H9 (cell line): Measurements from ENCODE around the gene WDR70. TPM values are rescaled to one million over a fixed set of nuclear protein-coding genes. Genes with fewer than 3 reads are reported as not detected.

Source experiments
- DNase-seq: peaks from one replicate; pipeline ENCODE4 v3.0.0-alpha.2; 2017
- H2AFZ ChIP-seq: one replicate; pipeline ENCODE4 v1.6.1; 2013; ENCODE audit warnings: mild to moderate bottlenecking, low read length, control low read depth, moderate library complexity
- H2AK5ac ChIP-seq: 2 replicates; pipeline ENCODE4 v1.6.1; 2013; ENCODE audit warnings: low read length, control low read depth, mixed read lengths; ENCODE audit not compliant: insufficient read length
- H2BK120ac ChIP-seq: one replicate; pipeline ENCODE4 v1.6.1; 2013; ENCODE audit warnings: low read depth, mild to moderate bottlenecking, low read length, control low read depth, inconsistent platforms; ENCODE audit not compliant: poor library complexity, severe bottlenecking
- H2BK12ac ChIP-seq: 2 replicates; pipeline ENCODE4 v1.6.1; 2013; ENCODE audit warnings: low read length, control low read depth, mixed read lengths, low read depth; ENCODE audit not compliant: insufficient read length
- H2BK15ac ChIP-seq: 2 replicates; pipeline ENCODE4 v1.6.1; 2013; ENCODE audit warnings: low read depth, low read length, control low read depth
- H2BK20ac ChIP-seq: one replicate; pipeline ENCODE4 v1.6.1; 2013; ENCODE audit warnings: low read depth, mild to moderate bottlenecking, low read length, control low read depth, inconsistent platforms; ENCODE audit not compliant: poor library complexity, severe bottlenecking
- H2BK5ac ChIP-seq: 2 replicates; pipeline ENCODE4 v1.6.1; 2013; ENCODE audit warnings: low read length, control low read depth, mixed read lengths; ENCODE audit not compliant: insufficient read length
- H3K14ac ChIP-seq: 2 replicates; pipeline ENCODE4 v1.6.1; 2013; ENCODE audit warnings: low read length, control low read depth; ENCODE audit not compliant: insufficient read depth
- H3K18ac ChIP-seq: 2 replicates; pipeline ENCODE4 v1.6.1; 2013; ENCODE audit warnings: low read depth, mild to moderate bottlenecking, mixed read lengths, low read length, control low read depth; ENCODE audit not compliant: insufficient read length
- H3K23ac ChIP-seq: 2 replicates; pipeline ENCODE4 v1.6.1; 2013; ENCODE audit warnings: low read length, control low read depth, mixed read lengths, low read depth; ENCODE audit not compliant: insufficient read length
- H3K23me2 ChIP-seq: 2 replicates; pipeline ENCODE4 v1.6.1; 2013; ENCODE audit warnings: low read depth, mild to moderate bottlenecking, mixed read lengths, low read length, control low read depth; ENCODE audit not compliant: insufficient read length, poor library complexity, severe bottlenecking
- H3K27ac ChIP-seq: 2 replicates; pipeline ENCODE4 v1.5.1; 2013; ENCODE audit warnings: low read length, control low read depth, mixed read lengths, low read depth; ENCODE audit not compliant: insufficient read length
- H3K27me3 ChIP-seq: 2 replicates; pipeline ENCODE4 v1.6.1; 2013; ENCODE audit warnings: low read length, control low read depth, inconsistent platforms; ENCODE audit not compliant: insufficient read depth
- H3K4ac ChIP-seq: 2 replicates; pipeline ENCODE4 v1.6.1; 2013; ENCODE audit warnings: low read depth, mild to moderate bottlenecking, control low read depth, inconsistent platforms, low read length, moderate library complexity
- H3K4me1 ChIP-seq: 2 replicates; pipeline ENCODE4 v1.6.1; 2013; ENCODE audit warnings: low read length, control low read depth, inconsistent platforms; ENCODE audit not compliant: insufficient read depth
- H3K4me2 ChIP-seq: 2 replicates; pipeline ENCODE4 v1.6.1; 2013; ENCODE audit warnings: low read length, control low read depth, mixed read lengths; ENCODE audit not compliant: insufficient read length, insufficient read depth
- H3K56ac ChIP-seq: 2 replicates; pipeline ENCODE4 v1.6.1; 2013; ENCODE audit warnings: low read depth, mild to moderate bottlenecking, mixed read lengths, low read length, control low read depth; ENCODE audit not compliant: insufficient read length
- H3K79me1 ChIP-seq: 2 replicates; pipeline ENCODE4 v1.6.1; 2013; ENCODE audit warnings: low read depth, mild to moderate bottlenecking, moderate library complexity, low read length, control low read depth, inconsistent platforms; ENCODE audit not compliant: insufficient read depth, poor library complexity, severe bottlenecking
- H3K79me2 ChIP-seq: 2 replicates; pipeline ENCODE4 v1.6.1; 2013; ENCODE audit warnings: low read length, control low read depth, inconsistent platforms; ENCODE audit not compliant: insufficient read depth
- H3K9ac ChIP-seq: 2 replicates; pipeline ENCODE4 v1.6.1; 2013; ENCODE audit warnings: low read length, control low read depth, mixed read lengths; ENCODE audit not compliant: insufficient read length; ENCODE audit errors: extremely low read depth
- H3K9me3 ChIP-seq: one replicate; pipeline ENCODE4 v1.6.1; 2013; ENCODE audit warnings: low read depth, low read length, inconsistent platforms; ENCODE audit not compliant: control insufficient read depth
- H3T11ph ChIP-seq: one replicate; pipeline ENCODE4 v1.6.1; 2013; ENCODE audit warnings: mild to moderate bottlenecking, low read length, control low read depth, inconsistent platforms
- H4K20me1 ChIP-seq: one replicate; pipeline ENCODE4 v1.6.1; 2013; ENCODE audit not compliant: control insufficient read depth, insufficient read length, insufficient read depth
- H4K5ac ChIP-seq: 2 replicates; pipeline ENCODE4 v1.6.1; 2013; ENCODE audit warnings: low read depth, mild to moderate bottlenecking, mixed read lengths, low read length, control low read depth; ENCODE audit not compliant: insufficient read length
- H4K8ac ChIP-seq: replicated peaks from 2 replicates; pipeline ENCODE4 v1.6.1; 2013; ENCODE audit warnings: low read length, control low read depth, mixed read lengths, low read depth; ENCODE audit not compliant: insufficient read length
- H4K91ac ChIP-seq: 2 replicates; pipeline ENCODE4 v1.6.1; 2013; ENCODE audit warnings: low read depth, mild to moderate bottlenecking, moderate library complexity, mixed read lengths, low read length, control low read depth; ENCODE audit not compliant: insufficient read length
- H3K27ac Mint-ChIP-seq, 3 experiments: 2 replicates in 2 of 3; 3 replicates in 1 of 3; pipeline ENCODE4 v1.8.0; 2020 to 2021; ENCODE audit warnings: mixed read lengths in 3 of 3, mild to moderate bottlenecking in 1 of 3, moderate library complexity in 1 of 3
- H3K27me3 Mint-ChIP-seq: 2 replicates; pipeline ENCODE4 v1.8.0; 2021; ENCODE audit warnings: low read depth, mild to moderate bottlenecking, moderate library complexity, mixed read lengths
- H3K36me3 Mint-ChIP-seq, 3 experiments: 2 replicates in 2 of 3; 3 replicates in 1 of 3; pipeline ENCODE4 v1.8.0; 2020 to 2021; ENCODE audit warnings: low read depth in 3 of 3, mixed read lengths in 3 of 3; ENCODE audit not compliant: insufficient read depth in 1 of 3
- H3K4me1 Mint-ChIP-seq, 2 experiments: 2 replicates each; pipeline ENCODE4 v1.8.0; 2020; ENCODE audit warnings: mixed read lengths in 2 of 2
- H3K4me3 Mint-ChIP-seq, 2 experiments: 2 replicates in 1 of 2; 3 replicates in 1 of 2; pipeline ENCODE4 v1.8.0; 2020 to 2021; ENCODE audit warnings: mild to moderate bottlenecking in 2 of 2, mixed read lengths in 2 of 2, moderate library complexity in 1 of 2
- H3K9me3 Mint-ChIP-seq, 2 experiments: 2 replicates in 1 of 2; 3 replicates in 1 of 2; pipeline ENCODE4 v1.8.0; 2020; ENCODE audit warnings: mild to moderate bottlenecking in 2 of 2, mixed read lengths in 2 of 2, moderate library complexity in 1 of 2
- WGBS: extraction: QIAGEN DNeasy Blood & Tissue Kit; methylation state at CpG from one replicate; pipeline ENCODE4 v1.1.7; 2013; ENCODE audit warnings: missing lambda C conversion rate, low lambda C conversion rate, mixed read lengths; ENCODE audit not compliant: insufficient read length; ENCODE audit errors: extremely low coverage; 5-methylcytosine and 5-hydroxymethylcytosine counted together
- total RNA-seq: library from RNA; stranded (reverse); gene quantifications from 2 replicates; pipeline ENCODE4 v1.2.1, GENCODE V29; 2021
- TF ChIP-seq, protein P1 (sequence below): fragments of 200-600 bp; sonication (generic); conservative IDR thresholded peaks from 3 replicates; pipeline ENCODE4 v1.8.0; 2021; ENCODE audit warnings: antibody characterized with exemption, mild to moderate bottlenecking

Gene WDR70
- total RNA-seq, 1 experiment from 2014 or later, result 38.1 TPM

- H3K27ac ChIP-seq, result no peak overlapping the region
- no peak for DNase-seq
- H3K23me2 ChIP-seq, result no peaks in the 10 kb centered on the region
- H3K9me3 ChIP-seq, result no peaks in the 10 kb centered on the region
- H2BK15ac ChIP-seq, result no peak overlapping the region
- H3K36me3 Mint-ChIP-seq, result no peaks in the 10 kb centered on the region
- no peaks in the 10 kb centered on the region for H3K9me3 Mint-ChIP-seq
- peaks cover 14 to 15% of the 10 kb centered on the region in 2 experiments for H3K4me1 Mint-ChIP-seq
- no peak overlapping the region for H3K9ac ChIP-seq
- H3K27me3 ChIP-seq, result no peaks in the 10 kb centered on the region
- H4K5ac ChIP-seq, result no peak overlapping the region
- H3K56ac ChIP-seq, result no peak overlapping the region
- H3K79me1 ChIP-seq, result no peaks in the 10 kb centered on the region
- H2AFZ ChIP-seq, result no peak overlapping the region
- H3T11ph ChIP-seq, result no peak overlapping the region
- no peak overlapping the region for H3K4me3 Mint-ChIP-seq
- no peak overlapping the region for H3K4me2 ChIP-seq
- peak overlapping the region in 1 of 3 experiments; percentile 18; a peak in 2 of 7 replicates for H3K27ac Mint-ChIP-seq
- TF ChIP-seq, protein P1, sequence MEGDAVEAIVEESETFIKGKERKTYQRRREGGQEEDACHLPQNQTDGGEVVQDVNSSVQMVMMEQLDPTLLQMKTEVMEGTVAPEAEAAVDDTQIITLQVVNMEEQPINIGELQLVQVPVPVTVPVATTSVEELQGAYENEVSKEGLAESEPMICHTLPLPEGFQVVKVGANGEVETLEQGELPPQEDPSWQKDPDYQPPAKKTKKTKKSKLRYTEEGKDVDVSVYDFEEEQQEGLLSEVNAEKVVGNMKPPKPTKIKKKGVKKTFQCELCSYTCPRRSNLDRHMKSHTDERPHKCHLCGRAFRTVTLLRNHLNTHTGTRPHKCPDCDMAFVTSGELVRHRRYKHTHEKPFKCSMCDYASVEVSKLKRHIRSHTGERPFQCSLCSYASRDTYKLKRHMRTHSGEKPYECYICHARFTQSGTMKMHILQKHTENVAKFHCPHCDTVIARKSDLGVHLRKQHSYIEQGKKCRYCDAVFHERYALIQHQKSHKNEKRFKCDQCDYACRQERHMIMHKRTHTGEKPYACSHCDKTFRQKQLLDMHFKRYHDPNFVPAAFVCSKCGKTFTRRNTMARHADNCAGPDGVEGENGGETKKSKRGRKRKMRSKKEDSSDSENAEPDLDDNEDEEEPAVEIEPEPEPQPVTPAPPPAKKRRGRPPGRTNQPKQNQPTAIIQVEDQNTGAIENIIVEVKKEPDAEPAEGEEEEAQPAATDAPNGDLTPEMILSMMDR, result no peak
- no peak overlapping the region for H2BK12ac ChIP-seq
- H3K4me1 ChIP-seq, result peaks cover 5% of the 10 kb centered on the region
- WGBS, result no CpG with 5 or more reads among the region's 8 CpGs
- H2BK5ac ChIP-seq, result no peak overlapping the region
- H3K4ac ChIP-seq, result no peak overlapping the region
- H4K91ac ChIP-seq, result no peak overlapping the region
- H3K79me2 ChIP-seq, result no peaks in the 10 kb centered on the region
- no peak overlapping the region for H3K18ac ChIP-seq
- no peak overlapping the region for H2BK20ac ChIP-seq
- H3K23ac ChIP-seq, result no peak overlapping the region
- no peak overlapping the region for H3K14ac ChIP-seq
- no peaks in the 10 kb centered on the region for H3K27me3 Mint-ChIP-seq
- H2BK120ac ChIP-seq, result no peak overlapping the region
- no peak overlapping the region for H4K8ac ChIP-seq
- no peaks in the 10 kb centered on the region for H4K20me1 ChIP-seq
- H2AK5ac ChIP-seq, result no peak overlapping the region
These were observed 338.7 kb downstream of the WDR70 start for GRCh38 chr5:37717613-37718431.
